ENCODE results near the gene ZNF689.
"Not testable (repeated sequence)": the region's sequence is repeated elsewhere in the genome, so short reads cannot be mapped to it uniquely, and the experiment has no call there.

Gene ZNF689

GRCh38 chr16:30609926-30610839 lies at the start of gene ZNF689:
Gene ZNF689 (minus strand): TSS chr16:30610389. CDS start chr16:30610041, 348 bp downstream.
- DNase-seq: peak; percentile 92

- peak; percentile 93 for DNase-seq
Measured at GRCh38 chr16:30658731-30659506, 48.7 kb upstream of the ZNF689 start.

GRCh38 chr16:30657866-30658730 lies 47.9 kb upstream of the ZNF689 start, which contains the start of gene FBRS:
Gene FBRS (plus strand): TSS chr16:30658431. CDS start chr16:30659519, 1,088 bp downstream.
- peak; percentile 100 for DNase-seq

- DNase-seq: peak; percentile 41
Measured at GRCh38 chr16:30656974-30657865, 47.0 kb upstream of the ZNF689 start.

GRCh38 chr16:30656388-30656787 lies 46.2 kb upstream of the ZNF689 start:
- no peak for DNase-seq

GRCh38 chr16:30655815-30656347 lies 45.7 kb upstream of the ZNF689 start:
- DNase-seq: no peak

GRCh38 chr16:30654856-30655255 lies 44.7 kb upstream of the ZNF689 start:
- no peak for DNase-seq

GRCh38 chr16:30652718-30653117 lies 42.5 kb upstream of the ZNF689 start:
- DNase-seq: no peak

GRCh38 chr16:30652005-30652296 lies 41.8 kb upstream of the ZNF689 start:
- DNase-seq: no peak

- DNase-seq: no peak
Measured at GRCh38 chr16:30651124-30652004, 41.2 kb upstream of the ZNF689 start.

- DNase-seq: peak; percentile 97
Measured at GRCh38 chr16:30650369-30651123, 40.4 kb upstream of the ZNF689 start, which contains the start of gene PRR14. Gene PRR14 (plus strand): TSS chr16:30650960. CDS start chr16:30651646, 686 bp downstream.

GRCh38 chr16:30649725-30650368 lies 39.7 kb upstream of the ZNF689 start:
- no peak for DNase-seq

- DNase-seq: no peak
Measured at GRCh38 chr16:30647274-30647571, 37.0 kb upstream of the ZNF689 start.

GRCh38 chr16:30645727-30646126 lies 35.5 kb upstream of the ZNF689 start:
- DNase-seq: no peak

GRCh38 chr16:30644334-30644830 lies 34.2 kb upstream of the ZNF689 start:
- no peak for DNase-seq

GRCh38 chr16:30641378-30641982 lies 31.3 kb upstream of the ZNF689 start:
- no peak for DNase-seq

GRCh38 chr16:30637944-30638343 lies 27.8 kb upstream of the ZNF689 start:
- peak; percentile 56 for DNase-seq

- not testable (repeated sequence) for DNase-seq
Measured at GRCh38 chr16:30637139-30637538, 26.9 kb upstream of the ZNF689 start.

- no peak for DNase-seq
Measured at GRCh38 chr16:30636599-30636998, 26.4 kb upstream of the ZNF689 start.
